AG09319 (cell line): Measurements from ENCODE around the gene C2CD4C.
"Not testable (repeated sequence)": the region's sequence is repeated elsewhere in the genome, so short reads cannot be mapped to it uniquely, and the experiment has no call there.

Source experiments
- DNase-seq: peaks from one replicate; pipeline ENCODE4 v3.0.0-alpha.2; 2010; ENCODE audit warnings: low read depth; ENCODE audit errors: extremely low read depth
- CTCF ChIP-seq: IDR thresholded peaks from 2 replicates; pipeline ENCODE4 v1.5.1; 2011; ENCODE audit warnings: low read depth, mild to moderate bottlenecking, inconsistent platforms, low read length, moderate library complexity

Gene C2CD4C

GRCh38 chr19:418761-419671 is 10.1 kb upstream of the C2CD4C start:
- DNase-seq = no peak
- no peak for TF ChIP-seq CTCF

GRCh38 chr19:416416-416815 is 7.5 kb upstream of the C2CD4C start:
- no peak for DNase-seq
- no peak for TF ChIP-seq CTCF

- TF ChIP-seq CTCF = no peak
- DNase-seq = no peak
Observed at GRCh38 chr19:415292-415691, 6.3 kb upstream of the C2CD4C start.

- no peak for DNase-seq
- TF ChIP-seq CTCF = no peak
Observed at GRCh38 chr19:413756-414420, 4.9 kb upstream of the C2CD4C start.

- no peak for DNase-seq
- TF ChIP-seq CTCF = no peak
Observed at GRCh38 chr19:412356-413355, 3.7 kb upstream of the C2CD4C start.

- DNase-seq = no peak
- no peak for TF ChIP-seq CTCF
Observed at GRCh38 chr19:411723-412355, 2.9 kb upstream of the C2CD4C start.

- DNase-seq = not testable (repeated sequence)
Observed at GRCh38 chr19:411121-411722, 2.3 kb upstream of the C2CD4C start.
